ENCODE results near the gene GPR27. TPM values are rescaled to one million over a fixed set of nuclear protein-coding genes. Genes with fewer than 3 reads are reported as not detected.

GPR27 gene
- total and polyA plus RNA-seq, 2 experiments from 2014 or later, result 7.8 to 11.8 TPM

GRCh38 chr3:71801986-71802385 lies 48.3 kb downstream of the GPR27 start:
- Mint-ChIP-seq H3K27ac (no peak overlapping the region), H3K4me3 (no peak overlapping the region), H3K4me1 (peaks cover 39% of the 10 kb centered on the region), H3K9me3 (no peaks in the 10 kb centered on the region), H3K27me3 (ENCODE audit: insufficient read depth, low read depth, poor library complexity) (peaks cover 7% of the 10 kb centered on the region), H3K36me3 (ENCODE audit: low read depth) (no peaks in the 10 kb centered on the region)
- no peak for TF ChIP-seq CREB1 (CRISPR knock-in tag; IDR thresholded peaks at IDR 0.05; ENCODE audit: low read depth)
- TF ChIP-seq NANOG (IDR thresholded peaks at IDR 0.05; ENCODE audit: borderline replicate concordance), result no peak
- TF ChIP-seq EZH2 (IDR thresholded peaks at IDR 0.05; ENCODE audit: low read depth, unreplicated experiment), result no peak
- TF ChIP-seq ZNF114 (CRISPR knock-in tag; IDR thresholded peaks at IDR 0.05), result no peak
- TF ChIP-seq ETS1 (IDR thresholded peaks at IDR 0.05), result no peak
- TF ChIP-seq REST (IDR thresholded peaks at IDR 0.05; ENCODE audit: unreplicated experiment), result no peak
- TF ChIP-seq CTCF (conservative IDR thresholded peaks at IDR 0.05; ENCODE audit: low read depth in 2 of 2), result no peak
- TF ChIP-seq JUNB (IDR thresholded peaks at IDR 0.05; ENCODE audit: unreplicated experiment), result no peak
- no peak for TF ChIP-seq POLR2AphosphoS5 (IDR thresholded peaks at IDR 0.05; ENCODE audit: low read depth)
- TF ChIP-seq ZNF462 (CRISPR knock-in tag; IDR thresholded peaks at IDR 0.05), result no peak
- TF ChIP-seq STAT1 (IDR thresholded peaks at IDR 0.05; ENCODE audit: unreplicated experiment), result no peak
- TF ChIP-seq EZH2phosphoT487 (IDR thresholded peaks at IDR 0.05; ENCODE audit: unreplicated experiment), result no peak
- no peak for TF ChIP-seq ZNF331 (CRISPR knock-in tag; IDR thresholded peaks at IDR 0.05; ENCODE audit: low read depth)
- Histone ChIP-seq H3F3A (replicated peaks; ENCODE audit: low read depth) (no peaks in the 10 kb centered on the region), H3K4me3 (no peak overlapping the region), H3K9me2 (ENCODE audit: insufficient read depth) (no peaks in the 10 kb centered on the region), H4K20me1 (replicated peaks; ENCODE audit: insufficient read depth) (no peaks in the 10 kb centered on the region), H3K27ac (ENCODE audit: low read depth) (no peak overlapping the region; the same call in 1 of the 2 replicates), H3K36me3 (ENCODE audit: insufficient read depth) (no peaks in the 10 kb centered on the region), H3K4me1 (ENCODE audit: insufficient read depth) (peaks cover 45% of the 10 kb centered on the region), H3K27me3 (ENCODE audit: insufficient read depth) (no peaks in the 10 kb centered on the region), H3K4me2 (peak overlapping the region; percentile 47; the same call in 1 of the 2 replicates), H3K79me2 (replicated peaks; ENCODE audit: insufficient read depth) (no peaks in the 10 kb centered on the region), H2AFZ (no peak overlapping the region; the same call in 1 of the 2 replicates)
- no peak for ATAC-seq
- no peak for DNase-seq (ENCODE audit: low spot score)
